WTC11 (cell line): Measurements from ENCODE around the gene ACAD9. TPM values are rescaled to one million over a fixed set of nuclear protein-coding genes. Genes with fewer than 3 reads are reported as not detected.

Experiments
- ATAC-seq: fragments of 200-7000 bp; cut with Tn5 transposase; 2 replicates; pipeline ENCODE4 v1.10.0; 2021; ENCODE audit warnings: mild to moderate bottlenecking, moderate library complexity
- CTCF ChIA-PET: fragments of 300-600 bp; sonication (Branson Sonifier 250); formaldehyde crosslinking; loops from one replicate; lab custom pipeline; 2021; ENCODE audit warnings: antibody characterized with exemption; lab: Charles Lee
- POLR2A ChIA-PET: fragments of 350-600 bp; sonication (Branson Sonifier 250); formaldehyde crosslinking; loops from one replicate; lab custom pipeline; 2021; ENCODE audit warnings: antibody characterized with exemption; lab: Charles Lee
- DNase-seq: peaks from one replicate; pipeline ENCODE4 v3.0.0; 2021; ENCODE audit warnings: low spot score
- H3K27ac Mint-ChIP-seq: 2 replicates; pipeline ENCODE4 v1.8.0; 2021; ENCODE audit warnings: mixed read lengths
- H3K27me3 Mint-ChIP-seq: 2 replicates; pipeline ENCODE4 v1.8.0; 2021; ENCODE audit warnings: low read depth, mild to moderate bottlenecking, moderate library complexity, mixed read lengths
- H3K36me3 Mint-ChIP-seq: 2 replicates; pipeline ENCODE4 v1.8.0; 2021; ENCODE audit warnings: mixed read lengths
- H3K4me1 Mint-ChIP-seq: 2 replicates; pipeline ENCODE4 v1.8.0; 2022; ENCODE audit warnings: mixed read lengths
- H3K4me3 Mint-ChIP-seq: 2 replicates; pipeline ENCODE4 v1.8.0; 2021; ENCODE audit warnings: mild to moderate bottlenecking, moderate library complexity, mixed read lengths
- H3K9me3 Mint-ChIP-seq: 2 replicates; pipeline ENCODE4 v1.8.0; 2021; ENCODE audit warnings: mixed read lengths
- ELF4 ChIP-seq: sonication (generic); formaldehyde crosslinking; IDR thresholded peaks from 2 replicates; pipeline ENCODE4 v1.8.1; 2022; ENCODE audit warnings: low read depth, mild to moderate bottlenecking, moderate library complexity, missing genetic modification reagents
- FOXJ3 ChIP-seq: sonication (generic); formaldehyde crosslinking; IDR thresholded peaks from 2 replicates; pipeline ENCODE4 v1.9.0; 2021; ENCODE audit warnings: missing genetic modification reagents, mild to moderate bottlenecking, borderline replicate concordance
- FOXK1 ChIP-seq: sonication (generic); formaldehyde crosslinking; IDR thresholded peaks from 2 replicates; pipeline ENCODE4 v1.8.0; 2022; ENCODE audit warnings: mild to moderate bottlenecking, moderate library complexity, missing genetic modification reagents
- IRF2 ChIP-seq: sonication (generic); formaldehyde crosslinking; IDR thresholded peaks from 2 replicates; pipeline ENCODE4 v1.8.0; 2022; ENCODE audit warnings: low read depth, missing genetic modification reagents, borderline replicate concordance
- MXD4 ChIP-seq: fragments of 250-450 bp; sonication (Bioruptor Pico); IDR thresholded peaks from 2 replicates; pipeline ENCODE4 v1.8.0; 2021; ENCODE audit warnings: mild to moderate bottlenecking, moderate library complexity, borderline replicate concordance
- NFE2L1 ChIP-seq: sonication (generic); formaldehyde crosslinking; IDR thresholded peaks from 2 replicates; pipeline ENCODE4 v1.8.1; 2023; ENCODE audit warnings: missing genetic modification reagents
- NR3C1 ChIP-seq: sonication (generic); formaldehyde crosslinking; conservative IDR thresholded peaks from 2 replicates; pipeline ENCODE4 v1.8.1; 2023; ENCODE audit warnings: low read depth, mild to moderate bottlenecking, missing genetic modification reagents
- RELA ChIP-seq: sonication (generic); formaldehyde crosslinking; IDR thresholded peaks from 2 replicates; pipeline ENCODE4 v1.8.1; 2022; ENCODE audit warnings: missing genetic modification reagents, mild to moderate bottlenecking, borderline replicate concordance
- RORB ChIP-seq: fragments of 250-450 bp; sonication (Bioruptor Pico); IDR thresholded peaks from 2 replicates; pipeline ENCODE4 v1.9.0; 2021; ENCODE audit warnings: mild to moderate bottlenecking
- TCF7 ChIP-seq: sonication (generic); formaldehyde crosslinking; IDR thresholded peaks from 2 replicates; pipeline ENCODE4 v1.8.0; 2022; ENCODE audit warnings: mild to moderate bottlenecking, low read depth, missing genetic modification reagents, moderate library complexity
- ZBTB21 ChIP-seq: sonication (generic); formaldehyde crosslinking; IDR thresholded peaks from 2 replicates; pipeline ENCODE4 v1.8.1; 2023; ENCODE audit warnings: mild to moderate bottlenecking, missing genetic modification reagents, borderline replicate concordance
- ZNF232 ChIP-seq: sonication (generic); formaldehyde crosslinking; IDR thresholded peaks from 2 replicates; pipeline ENCODE4 v1.8.0; 2022; ENCODE audit warnings: mild to moderate bottlenecking, missing genetic modification reagents
- ZNF416 ChIP-seq: fragments of 250-450 bp; sonication (Bioruptor Pico); IDR thresholded peaks from 2 replicates; pipeline ENCODE4 v1.9.0; 2021; ENCODE audit warnings: mild to moderate bottlenecking, inconsistent platforms
- total RNA-seq: library from RNA; stranded (reverse); gene quantifications from 3 replicates; pipeline ENCODE4 v1.2.3, GENCODE V29; 2021
- TF ChIP-seq, protein P1 (sequence below): sonication (generic); formaldehyde crosslinking; IDR thresholded peaks from 2 replicates; pipeline ENCODE4 v1.8.0; 2022; ENCODE audit warnings: mild to moderate bottlenecking, missing genetic modification reagents
- TF ChIP-seq, protein P2 (sequence below): sonication (generic); formaldehyde crosslinking; IDR thresholded peaks from 2 replicates; pipeline ENCODE4 v1.8.0; 2022; ENCODE audit warnings: mild to moderate bottlenecking, missing genetic modification reagents
- TF ChIP-seq, protein P3 (sequence below): sonication (generic); formaldehyde crosslinking; IDR thresholded peaks from 2 replicates; pipeline ENCODE4 v1.8.1; 2023; ENCODE audit warnings: mild to moderate bottlenecking, missing genetic modification reagents, moderate library complexity
- TF ChIP-seq, protein P4 (sequence below): sonication (generic); formaldehyde crosslinking; IDR thresholded peaks from 2 replicates; pipeline ENCODE4 v1.8.1; 2023; ENCODE audit warnings: mild to moderate bottlenecking, missing genetic modification reagents, borderline replicate concordance
- TF ChIP-seq, protein P5 (sequence below): sonication (generic); formaldehyde crosslinking; IDR thresholded peaks from 2 replicates; pipeline ENCODE4 v1.8.1; 2022; ENCODE audit warnings: missing genetic modification reagents, borderline replicate concordance
- TF ChIP-seq, protein P6 (sequence below): sonication (generic); formaldehyde crosslinking; IDR thresholded peaks from 2 replicates; pipeline ENCODE4 v1.8.1; 2023; ENCODE audit warnings: mild to moderate bottlenecking, missing genetic modification reagents
- TF ChIP-seq, protein P7 (sequence below): sonication (generic); formaldehyde crosslinking; IDR thresholded peaks from 2 replicates; pipeline ENCODE4 v1.8.1; 2022; ENCODE audit warnings: mild to moderate bottlenecking, missing genetic modification reagents, moderate library complexity, borderline replicate concordance
- TF ChIP-seq, protein P8 (sequence below): sonication (generic); formaldehyde crosslinking; IDR thresholded peaks from 2 replicates; pipeline ENCODE4 v1.8.1; 2023; ENCODE audit warnings: mild to moderate bottlenecking, missing genetic modification reagents, moderate library complexity

Gene ACAD9
- total RNA-seq, 1 experiment from 2014 or later: 31.2 TPM

DNA sequence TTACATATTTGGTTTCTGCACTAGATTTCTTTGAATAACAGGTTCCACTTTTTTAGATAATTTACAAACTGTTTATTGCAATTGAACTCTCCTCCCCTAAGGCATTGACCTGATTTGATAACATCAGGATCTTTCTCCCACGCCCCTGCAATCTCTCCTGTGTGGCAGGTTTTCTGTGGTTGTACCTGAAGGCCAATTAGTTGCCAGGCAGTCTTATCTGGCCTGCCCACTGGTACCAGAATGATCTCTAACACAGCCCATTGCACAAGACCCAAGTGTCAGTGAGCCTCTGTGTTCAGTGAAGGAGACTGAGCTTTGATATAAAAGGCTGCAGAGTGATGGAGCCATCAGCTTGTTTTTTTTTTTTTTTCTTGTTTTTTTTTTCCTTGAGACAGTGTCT, 3.3 kb downstream of the ACAD9 start:
- Mint-ChIP-seq H3K27me3 (no peaks in the 10 kb centered on the region), H3K27ac (no peak overlapping the region)
- no peak for ATAC-seq

DNA sequence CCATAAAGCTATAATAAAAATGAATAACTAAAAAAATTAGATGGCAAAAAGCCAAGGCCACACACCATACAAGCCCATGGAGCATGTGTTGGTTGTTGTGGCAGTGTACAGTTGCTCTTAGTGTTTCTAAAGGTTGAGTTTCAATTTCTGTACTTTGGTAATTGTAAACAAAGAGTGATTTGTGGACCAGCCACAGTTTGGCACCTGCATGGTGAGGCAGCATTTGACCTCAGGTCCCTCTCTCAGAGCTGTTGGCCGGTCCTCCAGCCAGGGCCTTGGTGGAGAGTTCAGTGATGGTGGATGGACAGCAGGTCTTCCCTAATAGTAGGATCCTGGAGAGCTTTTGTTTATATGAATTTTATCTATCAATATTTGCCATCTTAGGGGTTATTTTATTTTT, 5.6 kb downstream of the ACAD9 start:
- Mint-ChIP-seq H3K4me3 (no peak overlapping the region), H3K4me1 (peaks cover 12% of the 10 kb centered on the region)
- CTCF ChIA-PET: no interaction called here
- DNase-seq: no peak
- no peak for TF ChIP-seq ELF4
- TF ChIP-seq, protein P1, sequence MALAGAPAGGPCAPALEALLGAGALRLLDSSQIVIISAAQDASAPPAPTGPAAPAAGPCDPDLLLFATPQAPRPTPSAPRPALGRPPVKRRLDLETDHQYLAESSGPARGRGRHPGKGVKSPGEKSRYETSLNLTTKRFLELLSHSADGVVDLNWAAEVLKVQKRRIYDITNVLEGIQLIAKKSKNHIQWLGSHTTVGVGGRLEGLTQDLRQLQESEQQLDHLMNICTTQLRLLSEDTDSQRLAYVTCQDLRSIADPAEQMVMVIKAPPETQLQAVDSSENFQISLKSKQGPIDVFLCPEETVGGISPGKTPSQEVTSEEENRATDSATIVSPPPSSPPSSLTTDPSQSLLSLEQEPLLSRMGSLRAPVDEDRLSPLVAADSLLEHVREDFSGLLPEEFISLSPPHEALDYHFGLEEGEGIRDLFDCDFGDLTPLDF (CRISPR knock-in tag): no peak
- no peak for TF ChIP-seq FOXK1 (CRISPR knock-in tag)
- no peak for TF ChIP-seq RORB
- no peak for TF ChIP-seq RELA (CRISPR knock-in tag)
- TF ChIP-seq ZNF232 (CRISPR knock-in tag): no peak
- TF ChIP-seq, protein P2, sequence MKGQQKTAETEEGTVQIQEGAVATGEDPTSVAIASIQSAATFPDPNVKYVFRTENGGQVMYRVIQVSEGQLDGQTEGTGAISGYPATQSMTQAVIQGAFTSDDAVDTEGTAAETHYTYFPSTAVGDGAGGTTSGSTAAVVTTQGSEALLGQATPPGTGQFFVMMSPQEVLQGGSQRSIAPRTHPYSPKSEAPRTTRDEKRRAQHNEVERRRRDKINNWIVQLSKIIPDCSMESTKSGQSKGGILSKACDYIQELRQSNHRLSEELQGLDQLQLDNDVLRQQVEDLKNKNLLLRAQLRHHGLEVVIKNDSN: no peak
- TF ChIP-seq, protein P3, sequence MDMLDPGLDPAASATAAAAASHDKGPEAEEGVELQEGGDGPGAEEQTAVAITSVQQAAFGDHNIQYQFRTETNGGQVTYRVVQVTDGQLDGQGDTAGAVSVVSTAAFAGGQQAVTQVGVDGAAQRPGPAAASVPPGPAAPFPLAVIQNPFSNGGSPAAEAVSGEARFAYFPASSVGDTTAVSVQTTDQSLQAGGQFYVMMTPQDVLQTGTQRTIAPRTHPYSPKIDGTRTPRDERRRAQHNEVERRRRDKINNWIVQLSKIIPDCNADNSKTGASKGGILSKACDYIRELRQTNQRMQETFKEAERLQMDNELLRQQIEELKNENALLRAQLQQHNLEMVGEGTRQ (CRISPR knock-in tag): no peak
- TF ChIP-seq ZNF416: no peak
- TF ChIP-seq, all 79 proteins: peak for 0
- POLR2A ChIA-PET: no interaction called here
- Mint-ChIP-seq H3K27me3 (no peaks in the 10 kb centered on the region), H3K27ac (no peak overlapping the region), H3K36me3 (peaks cover 15% of the 10 kb centered on the region), H3K9me3 (no peaks in the 10 kb centered on the region)
- no peak for ATAC-seq

More for the DNA sequence above, 3.3 kb downstream of the ACAD9 start:
- Mint-ChIP-seq H3K36me3 (peaks cover 14% of the 10 kb centered on the region), H3K4me1 (peaks cover 25% of the 10 kb centered on the region), H3K4me3 (no peak overlapping the region), H3K9me3 (no peaks in the 10 kb centered on the region)
- DNase-seq: no peak
- TF ChIP-seq, protein P4, sequence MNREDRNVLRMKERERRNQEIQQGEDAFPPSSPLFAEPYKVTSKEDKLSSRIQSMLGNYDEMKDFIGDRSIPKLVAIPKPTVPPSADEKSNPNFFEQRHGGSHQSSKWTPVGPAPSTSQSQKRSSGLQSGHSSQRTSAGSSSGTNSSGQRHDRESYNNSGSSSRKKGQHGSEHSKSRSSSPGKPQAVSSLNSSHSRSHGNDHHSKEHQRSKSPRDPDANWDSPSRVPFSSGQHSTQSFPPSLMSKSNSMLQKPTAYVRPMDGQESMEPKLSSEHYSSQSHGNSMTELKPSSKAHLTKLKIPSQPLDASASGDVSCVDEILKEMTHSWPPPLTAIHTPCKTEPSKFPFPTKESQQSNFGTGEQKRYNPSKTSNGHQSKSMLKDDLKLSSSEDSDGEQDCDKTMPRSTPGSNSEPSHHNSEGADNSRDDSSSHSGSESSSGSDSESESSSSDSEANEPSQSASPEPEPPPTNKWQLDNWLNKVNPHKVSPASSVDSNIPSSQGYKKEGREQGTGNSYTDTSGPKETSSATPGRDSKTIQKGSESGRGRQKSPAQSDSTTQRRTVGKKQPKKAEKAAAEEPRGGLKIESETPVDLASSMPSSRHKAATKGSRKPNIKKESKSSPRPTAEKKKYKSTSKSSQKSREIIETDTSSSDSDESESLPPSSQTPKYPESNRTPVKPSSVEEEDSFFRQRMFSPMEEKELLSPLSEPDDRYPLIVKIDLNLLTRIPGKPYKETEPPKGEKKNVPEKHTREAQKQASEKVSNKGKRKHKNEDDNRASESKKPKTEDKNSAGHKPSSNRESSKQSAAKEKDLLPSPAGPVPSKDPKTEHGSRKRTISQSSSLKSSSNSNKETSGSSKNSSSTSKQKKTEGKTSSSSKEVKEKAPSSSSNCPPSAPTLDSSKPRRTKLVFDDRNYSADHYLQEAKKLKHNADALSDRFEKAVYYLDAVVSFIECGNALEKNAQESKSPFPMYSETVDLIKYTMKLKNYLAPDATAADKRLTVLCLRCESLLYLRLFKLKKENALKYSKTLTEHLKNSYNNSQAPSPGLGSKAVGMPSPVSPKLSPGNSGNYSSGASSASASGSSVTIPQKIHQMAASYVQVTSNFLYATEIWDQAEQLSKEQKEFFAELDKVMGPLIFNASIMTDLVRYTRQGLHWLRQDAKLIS (CRISPR knock-in tag): no peak
- no peak for TF ChIP-seq NR3C1
- TF ChIP-seq, protein P5, sequence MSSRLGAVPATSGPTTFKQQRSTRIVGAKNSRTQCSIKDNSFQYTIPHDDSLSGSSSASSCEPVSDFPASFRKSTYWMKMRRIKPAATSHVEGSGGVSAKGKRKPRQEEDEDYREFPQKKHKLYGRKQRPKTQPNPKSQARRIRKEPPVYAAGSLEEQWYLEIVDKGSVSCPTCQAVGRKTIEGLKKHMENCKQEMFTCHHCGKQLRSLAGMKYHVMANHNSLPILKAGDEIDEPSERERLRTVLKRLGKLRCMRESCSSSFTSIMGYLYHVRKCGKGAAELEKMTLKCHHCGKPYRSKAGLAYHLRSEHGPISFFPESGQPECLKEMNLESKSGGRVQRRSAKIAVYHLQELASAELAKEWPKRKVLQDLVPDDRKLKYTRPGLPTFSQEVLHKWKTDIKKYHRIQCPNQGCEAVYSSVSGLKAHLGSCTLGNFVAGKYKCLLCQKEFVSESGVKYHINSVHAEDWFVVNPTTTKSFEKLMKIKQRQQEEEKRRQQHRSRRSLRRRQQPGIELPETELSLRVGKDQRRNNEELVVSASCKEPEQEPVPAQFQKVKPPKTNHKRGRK (CRISPR knock-in tag): no peak
- TF ChIP-seq MXD4 (CRISPR knock-in tag): no peak
- no peak for TF ChIP-seq IRF2 (CRISPR knock-in tag)
- TF ChIP-seq, protein P6, sequence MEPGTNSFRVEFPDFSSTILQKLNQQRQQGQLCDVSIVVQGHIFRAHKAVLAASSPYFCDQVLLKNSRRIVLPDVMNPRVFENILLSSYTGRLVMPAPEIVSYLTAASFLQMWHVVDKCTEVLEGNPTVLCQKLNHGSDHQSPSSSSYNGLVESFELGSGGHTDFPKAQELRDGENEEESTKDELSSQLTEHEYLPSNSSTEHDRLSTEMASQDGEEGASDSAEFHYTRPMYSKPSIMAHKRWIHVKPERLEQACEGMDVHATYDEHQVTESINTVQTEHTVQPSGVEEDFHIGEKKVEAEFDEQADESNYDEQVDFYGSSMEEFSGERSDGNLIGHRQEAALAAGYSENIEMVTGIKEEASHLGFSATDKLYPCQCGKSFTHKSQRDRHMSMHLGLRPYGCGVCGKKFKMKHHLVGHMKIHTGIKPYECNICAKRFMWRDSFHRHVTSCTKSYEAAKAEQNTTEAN: no peak
- no peak for TF ChIP-seq FOXJ3 (CRISPR knock-in tag)
- no peak for TF ChIP-seq RELA (CRISPR knock-in tag)
- TF ChIP-seq TCF7 (CRISPR knock-in tag): no peak
- no peak for TF ChIP-seq ZBTB21 (CRISPR knock-in tag)
- no peak for TF ChIP-seq FOXK1 (CRISPR knock-in tag)
- TF ChIP-seq, protein P7, sequence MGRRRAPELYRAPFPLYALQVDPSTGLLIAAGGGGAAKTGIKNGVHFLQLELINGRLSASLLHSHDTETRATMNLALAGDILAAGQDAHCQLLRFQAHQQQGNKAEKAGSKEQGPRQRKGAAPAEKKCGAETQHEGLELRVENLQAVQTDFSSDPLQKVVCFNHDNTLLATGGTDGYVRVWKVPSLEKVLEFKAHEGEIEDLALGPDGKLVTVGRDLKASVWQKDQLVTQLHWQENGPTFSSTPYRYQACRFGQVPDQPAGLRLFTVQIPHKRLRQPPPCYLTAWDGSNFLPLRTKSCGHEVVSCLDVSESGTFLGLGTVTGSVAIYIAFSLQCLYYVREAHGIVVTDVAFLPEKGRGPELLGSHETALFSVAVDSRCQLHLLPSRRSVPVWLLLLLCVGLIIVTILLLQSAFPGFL (CRISPR knock-in tag): no peak
- no peak for TF ChIP-seq NFE2L1 (CRISPR knock-in tag)
- TF ChIP-seq, protein P8, sequence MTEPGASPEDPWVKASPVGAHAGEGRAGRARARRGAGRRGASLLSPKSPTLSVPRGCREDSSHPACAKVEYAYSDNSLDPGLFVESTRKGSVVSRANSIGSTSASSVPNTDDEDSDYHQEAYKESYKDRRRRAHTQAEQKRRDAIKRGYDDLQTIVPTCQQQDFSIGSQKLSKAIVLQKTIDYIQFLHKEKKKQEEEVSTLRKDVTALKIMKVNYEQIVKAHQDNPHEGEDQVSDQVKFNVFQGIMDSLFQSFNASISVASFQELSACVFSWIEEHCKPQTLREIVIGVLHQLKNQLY (CRISPR knock-in tag): no peak
- ChIA-PET POLR2A (interaction anchor here (0.6 kb wide), 1 partner anchor 36 kb away, joined by 4 read pairs; no protein-coding TSS in a partner anchor), CTCF (no interaction called here)
